GM19467 (cell line): Measurements from ENCODE around the gene VAV3.
"Not testable (repeated sequence)": the region's sequence is repeated elsewhere in the genome, so short reads cannot be mapped to it uniquely, and the experiment has no call there.

Experiments used
- ATAC-seq: cut with Tn5 transposase; IDR thresholded peaks from one replicate; pipeline ENCODE4 v1.9.1; 2021; ENCODE audit warnings: mild to moderate bottlenecking, moderate library complexity; ENCODE audit not compliant: unreplicated experiment

Gene VAV3

DNA sequence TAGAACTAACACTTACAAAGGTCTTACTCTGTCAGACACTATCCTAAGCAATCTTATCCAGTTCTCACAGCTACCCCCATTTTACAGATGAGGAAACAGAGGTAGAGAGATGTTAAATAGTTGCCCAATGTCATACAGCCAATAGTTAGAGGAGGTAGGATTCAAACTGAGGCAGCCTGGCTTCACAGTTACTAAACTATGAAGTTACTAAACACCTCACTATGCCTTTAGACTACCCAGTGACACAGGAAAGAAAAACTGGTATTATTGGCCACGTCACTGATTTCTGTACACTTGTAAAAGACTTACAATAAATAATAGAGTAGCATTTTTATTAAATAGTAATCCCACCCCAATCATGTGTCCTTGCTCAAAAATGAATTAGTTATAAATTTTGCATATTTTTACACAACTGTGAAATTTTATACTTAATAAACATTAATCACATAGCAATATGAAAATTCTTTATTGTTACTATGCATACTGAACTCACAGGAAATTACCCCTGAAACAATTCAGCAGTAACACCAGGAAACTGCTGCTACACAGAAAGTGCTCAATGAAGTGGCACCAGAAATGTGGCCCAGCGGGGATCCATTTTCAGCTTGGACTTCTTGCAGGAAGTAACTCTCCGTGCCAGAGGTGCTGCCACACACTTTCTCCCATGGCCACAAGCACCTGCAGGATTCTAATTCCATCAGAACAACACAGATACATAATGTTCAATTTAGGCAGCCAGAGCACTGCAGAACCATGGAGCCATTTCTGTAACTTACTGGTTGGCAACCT lies 69.4 kb downstream of the VAV3 start:
- ATAC-seq = no peak

DNA sequence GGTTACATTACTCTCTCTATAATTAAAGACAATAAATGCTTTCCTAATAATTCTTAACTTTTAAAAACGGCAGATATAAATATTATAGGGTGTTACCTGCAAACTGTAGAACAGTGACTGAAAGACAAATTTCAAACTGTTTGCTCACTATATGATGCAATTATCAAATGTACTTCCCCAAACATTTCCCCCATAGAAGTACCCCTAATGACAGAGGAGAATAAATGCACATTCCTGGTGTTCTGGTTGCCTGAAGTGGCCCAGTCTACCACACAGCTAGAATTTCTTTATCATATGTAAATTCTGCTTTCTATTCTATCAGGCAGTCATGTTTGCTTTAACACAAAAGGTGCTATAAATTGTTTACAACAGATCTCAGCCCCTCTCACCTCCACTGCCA lies 70.4 kb downstream of the VAV3 start:
- no peak for ATAC-seq

DNA sequence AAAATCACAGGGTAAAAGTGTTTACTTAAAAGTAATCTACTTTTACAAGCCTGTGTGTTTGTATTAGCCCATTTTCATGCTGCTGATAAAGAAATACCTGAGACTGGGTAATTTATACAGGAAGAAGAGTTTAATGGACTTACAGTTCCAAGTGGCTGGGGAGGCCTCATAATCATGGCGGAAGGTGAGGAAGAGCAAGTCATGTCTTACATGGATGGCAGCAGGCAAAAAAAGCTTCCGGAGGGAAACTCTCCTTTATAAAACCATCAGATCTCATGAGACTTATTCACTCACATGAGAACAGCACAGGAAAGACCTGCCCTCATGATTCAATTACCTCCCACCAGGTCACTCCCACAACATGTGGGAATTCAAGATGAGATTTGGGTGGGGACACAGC lies 71.6 kb downstream of the VAV3 start:
- ATAC-seq = not testable (repeated sequence)

DNA sequence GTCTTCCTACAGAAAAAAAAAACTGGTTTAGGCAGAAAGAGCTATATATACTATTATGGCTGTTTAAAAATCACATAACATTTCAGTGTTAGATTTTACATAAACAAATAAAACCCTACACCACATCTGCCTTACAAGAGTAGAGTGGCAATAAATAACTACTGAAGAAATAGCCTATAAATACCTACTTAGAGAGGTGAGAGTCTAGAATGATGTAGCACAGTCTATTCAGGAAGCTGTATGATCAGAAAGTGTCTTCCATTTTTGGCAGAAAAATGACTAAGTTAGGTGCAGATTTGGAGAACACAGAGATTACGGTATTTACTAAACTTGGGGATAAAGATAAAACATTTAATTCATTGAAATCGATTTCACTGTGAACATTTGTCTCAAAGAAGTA lies 75.5 kb downstream of the VAV3 start:
- no peak for ATAC-seq

DNA sequence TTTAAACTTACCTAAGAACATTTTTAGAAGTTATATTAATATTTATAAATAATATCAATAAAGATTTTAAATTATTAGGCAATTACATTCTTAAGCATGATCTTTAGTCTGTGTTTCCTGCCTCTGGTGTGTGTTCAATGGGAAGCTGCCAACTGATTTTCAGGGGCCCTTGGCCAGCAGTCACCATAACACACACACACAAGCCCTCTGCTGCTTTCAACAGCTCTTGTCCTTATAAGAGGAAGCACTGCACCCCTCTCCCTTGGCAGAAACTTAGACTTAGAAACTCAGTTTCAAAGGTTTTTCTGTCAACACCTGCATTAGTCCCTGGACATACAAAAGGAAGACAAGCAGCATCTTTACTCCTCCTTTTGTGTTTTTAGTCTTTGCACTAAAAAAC lies 81.4 kb downstream of the VAV3 start:
- ATAC-seq = no peak

DNA sequence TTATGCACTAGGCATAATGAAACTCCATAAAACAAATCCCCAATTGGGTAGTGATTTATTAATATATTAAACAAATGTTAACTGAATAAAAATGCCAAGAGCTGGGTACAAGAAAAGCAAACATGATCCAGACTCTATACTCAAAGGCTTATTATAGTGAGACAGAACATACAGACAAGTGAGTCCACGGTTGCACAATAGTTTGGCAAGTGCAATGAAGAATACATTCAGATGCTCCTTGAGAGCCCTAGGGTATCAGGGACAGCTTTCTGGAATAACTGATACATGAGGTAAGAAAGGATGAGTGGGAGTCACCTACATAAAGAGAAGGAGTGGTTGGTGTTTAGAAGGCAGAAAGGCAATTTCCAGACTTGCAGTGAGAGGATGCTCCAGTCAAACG lies 85.1 kb downstream of the VAV3 start:
- no peak for ATAC-seq

DNA sequence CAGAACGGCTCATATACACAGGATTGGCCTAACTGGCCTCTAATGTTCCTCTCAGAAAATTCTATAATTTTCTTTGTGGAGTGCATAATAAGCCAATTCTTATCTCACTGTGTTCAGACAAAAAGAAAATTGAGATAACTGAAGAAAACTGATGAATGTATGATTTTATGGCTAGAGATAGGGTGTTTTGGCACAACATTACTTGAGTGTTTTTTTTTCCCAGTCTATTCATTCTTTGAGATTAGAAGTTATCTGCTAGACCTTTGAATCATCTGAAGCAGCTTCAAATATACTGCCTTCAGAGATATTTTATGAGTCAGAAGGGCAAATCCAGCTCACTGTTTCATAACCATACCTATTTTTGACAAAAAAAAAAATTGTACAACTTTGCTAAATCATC lies 85.6 kb downstream of the VAV3 start:
- no peak for ATAC-seq

DNA sequence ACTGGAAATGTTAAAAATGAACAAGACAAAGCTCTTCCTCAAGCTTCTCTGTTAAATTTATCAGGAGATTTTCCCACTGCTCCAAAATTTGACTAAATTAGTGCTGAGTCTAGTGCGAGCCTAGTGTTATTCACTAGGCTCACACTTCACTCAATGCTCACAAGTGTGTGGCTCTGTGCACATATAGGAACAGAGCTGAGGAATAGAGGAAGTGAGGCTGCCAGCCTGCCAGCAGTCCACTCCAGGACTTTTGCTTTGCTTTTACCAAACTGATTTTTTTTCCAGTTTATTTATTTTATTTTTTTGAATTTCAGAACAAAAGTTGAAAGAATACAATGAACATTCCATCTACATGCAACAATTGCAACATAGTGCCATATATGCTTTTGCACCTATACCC lies 87.2 kb downstream of the VAV3 start:
- ATAC-seq = no peak

DNA sequence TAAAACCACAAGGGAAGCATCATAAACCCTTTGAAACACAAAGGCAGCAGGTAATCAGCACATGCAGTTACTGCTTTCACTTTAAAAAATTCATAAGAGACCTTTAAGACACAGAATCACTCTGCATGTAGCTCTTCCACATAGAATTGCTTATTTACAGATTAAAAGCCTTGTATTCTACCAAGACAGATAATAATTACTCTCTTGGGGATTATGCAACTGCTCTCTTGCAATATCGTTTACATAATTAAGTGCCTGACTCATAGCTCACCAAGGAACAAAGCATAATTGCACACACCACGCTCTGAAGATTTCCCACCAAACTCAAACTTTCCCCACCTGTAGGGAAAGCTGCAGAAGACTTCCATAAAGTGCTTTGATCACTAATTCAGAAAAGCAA lies 87.9 kb downstream of the VAV3 start:
- no peak for ATAC-seq

DNA sequence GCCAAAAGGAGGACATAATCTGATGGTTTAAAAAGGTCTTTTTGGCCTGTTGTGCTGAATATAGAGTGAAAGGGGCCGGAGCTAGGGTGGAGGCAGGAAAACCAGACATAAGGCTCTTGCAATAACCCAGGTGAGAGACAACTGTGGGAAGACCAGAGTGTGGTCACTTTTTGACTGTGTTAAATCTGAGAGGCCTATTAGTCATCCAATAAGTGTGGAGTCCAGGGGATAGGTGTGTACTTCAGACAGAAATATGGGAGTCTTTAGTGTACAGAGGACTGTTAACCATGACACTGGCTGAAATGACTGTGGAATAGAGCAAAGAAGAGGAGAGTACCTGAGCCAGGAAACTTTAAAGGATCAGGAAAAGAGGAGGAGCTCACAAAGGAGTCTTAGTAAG lies 89.3 kb downstream of the VAV3 start:
- no peak for ATAC-seq

DNA sequence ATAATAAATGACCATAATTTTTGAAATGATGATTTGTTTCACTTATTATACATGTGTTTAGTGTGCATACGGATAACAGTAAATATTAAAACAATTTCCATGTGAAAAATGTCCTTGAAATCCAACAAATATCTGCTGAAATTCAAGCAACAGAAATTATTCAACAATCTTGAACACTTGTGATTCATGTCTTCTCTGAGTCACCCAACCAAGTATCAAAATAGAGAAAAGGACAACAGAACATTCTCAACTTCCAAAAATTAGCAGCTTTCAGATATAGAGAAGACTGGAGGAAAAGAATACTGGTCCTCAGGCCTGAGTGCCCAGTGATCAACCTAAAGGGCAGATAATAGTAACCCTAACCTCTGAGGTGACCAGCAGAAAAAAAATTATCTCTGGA lies 90.8 kb downstream of the VAV3 start:
- ATAC-seq = no peak

DNA sequence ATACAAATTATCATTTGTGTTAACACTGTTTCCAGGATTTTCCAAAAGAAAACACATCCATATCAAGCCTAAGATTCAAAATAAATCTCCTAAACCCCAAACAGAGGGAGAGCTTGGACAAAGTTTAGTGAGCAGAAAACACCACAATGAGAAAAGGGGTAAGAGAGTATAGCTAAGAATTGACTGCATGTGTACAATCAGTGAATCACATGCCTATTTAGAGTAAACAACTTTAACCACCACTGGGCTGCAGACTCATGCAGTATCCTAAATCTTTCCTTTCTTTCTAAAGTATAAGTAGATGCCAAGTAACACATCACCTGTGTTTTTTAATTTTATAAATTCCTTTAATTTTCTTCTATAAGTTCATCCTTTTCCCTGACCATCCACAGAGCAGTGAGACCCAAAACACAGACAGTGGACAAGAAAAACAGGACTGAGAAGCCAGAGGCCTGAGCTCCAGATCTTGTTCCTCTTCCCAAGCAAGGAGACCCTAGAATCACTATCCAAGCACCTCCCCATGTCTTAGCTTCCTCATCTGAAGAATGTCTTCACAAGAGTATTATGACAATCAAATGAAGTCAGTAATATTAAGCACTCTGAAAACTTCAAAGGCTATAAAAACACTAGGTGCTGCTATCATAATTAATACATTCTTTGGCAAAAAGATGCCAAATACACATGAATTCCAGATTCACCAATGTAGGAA lies 93.1 kb downstream of the VAV3 start:
- ATAC-seq = no peak

DNA sequence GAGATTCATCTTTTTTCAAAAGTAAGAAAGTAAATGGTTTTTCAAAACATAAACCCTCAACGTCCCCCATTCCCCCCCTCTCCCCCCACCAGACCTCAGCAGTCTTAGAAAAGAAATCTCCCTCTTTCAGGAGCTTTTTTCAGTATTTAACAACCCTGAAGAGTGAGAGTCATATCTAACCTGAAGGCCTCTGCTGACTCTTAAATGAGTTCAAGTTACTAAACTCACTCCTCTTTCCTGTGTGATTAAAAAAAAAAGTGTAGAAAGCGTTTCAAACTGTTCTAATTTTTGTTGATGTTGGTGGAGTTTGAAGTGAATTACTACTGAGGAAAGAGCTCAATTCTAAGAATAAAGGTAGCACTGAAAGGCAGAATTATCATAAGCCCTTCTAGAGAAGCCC lies 93.7 kb downstream of the VAV3 start:
- no peak for ATAC-seq

DNA sequence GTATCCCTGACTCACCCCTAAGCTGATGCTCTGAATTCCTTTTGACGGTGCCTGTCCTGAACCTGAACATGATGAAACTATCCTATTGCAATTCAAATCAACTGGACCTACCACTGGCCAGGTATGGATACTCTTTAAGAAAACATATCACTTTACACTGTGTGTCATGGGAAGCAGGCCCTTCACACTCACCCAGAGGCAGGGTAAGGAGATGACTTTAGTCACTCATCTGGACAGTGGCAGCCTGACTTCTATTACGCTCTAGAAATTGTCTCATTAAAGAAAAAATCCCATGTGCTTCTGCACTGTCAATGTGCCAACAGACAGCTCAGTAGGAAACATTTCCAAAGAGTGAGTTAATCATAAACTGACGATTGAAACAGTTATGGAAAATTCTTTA lies 94.3 kb downstream of the VAV3 start:
- no peak for ATAC-seq

DNA sequence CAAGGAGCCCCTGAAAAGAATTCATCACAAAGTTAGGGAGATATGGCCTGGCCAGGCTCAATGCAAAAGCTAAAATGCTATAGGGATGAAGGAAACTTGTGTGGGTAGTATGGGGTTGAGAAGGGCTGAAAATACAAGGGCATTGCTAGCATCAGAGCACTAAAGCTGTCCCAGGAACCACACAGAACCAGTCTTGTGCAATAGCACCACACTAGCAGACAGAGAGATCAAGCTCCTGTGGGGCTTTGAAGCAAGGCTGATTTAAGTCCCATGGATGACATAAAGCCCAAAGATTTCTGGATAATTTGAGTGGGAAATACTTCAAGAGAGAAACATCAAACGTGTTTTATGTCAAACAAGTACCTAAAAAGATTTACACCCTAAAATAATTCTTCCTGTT lies 97.1 kb downstream of the VAV3 start:
- ATAC-seq = no peak

DNA sequence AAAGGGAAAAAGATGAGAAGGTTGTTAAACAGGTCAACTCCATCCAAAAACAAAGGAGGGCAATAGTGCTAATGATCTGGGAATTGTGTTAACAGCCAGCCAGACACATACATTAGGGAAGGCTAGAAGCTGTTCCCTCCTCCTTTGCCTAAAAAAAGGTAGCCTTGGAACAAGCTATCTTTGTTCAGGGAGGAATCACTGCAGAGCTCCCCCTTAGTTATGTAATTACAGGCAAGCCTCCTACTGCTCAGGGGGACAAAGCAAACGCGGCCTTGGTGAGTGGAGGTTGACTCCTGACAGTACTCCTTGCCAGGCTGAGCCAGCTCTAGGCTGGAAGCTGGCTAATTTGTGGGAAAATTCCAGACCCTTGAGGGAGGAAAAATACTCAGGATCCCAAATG lies 97.6 kb downstream of the VAV3 start:
- ATAC-seq = no peak

DNA sequence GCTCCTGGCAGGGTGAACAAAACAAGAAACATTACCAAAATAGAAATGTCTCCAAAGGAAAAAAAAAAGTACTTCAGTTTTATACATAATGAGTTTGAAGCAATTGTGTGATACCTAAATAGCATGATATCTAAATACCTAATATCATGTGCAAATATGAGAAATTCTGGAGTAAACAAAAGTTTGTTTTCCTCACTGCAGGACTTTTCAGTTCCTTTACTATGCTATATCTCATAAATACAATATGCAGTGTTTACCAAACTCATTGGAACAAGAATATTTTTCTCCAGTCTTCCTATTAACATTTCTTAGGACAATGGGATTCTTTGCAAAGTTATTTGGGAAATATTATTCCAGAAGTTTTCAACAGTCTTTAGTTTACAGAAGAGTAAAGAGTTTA lies 98.1 kb downstream of the VAV3 start:
- no peak for ATAC-seq

DNA sequence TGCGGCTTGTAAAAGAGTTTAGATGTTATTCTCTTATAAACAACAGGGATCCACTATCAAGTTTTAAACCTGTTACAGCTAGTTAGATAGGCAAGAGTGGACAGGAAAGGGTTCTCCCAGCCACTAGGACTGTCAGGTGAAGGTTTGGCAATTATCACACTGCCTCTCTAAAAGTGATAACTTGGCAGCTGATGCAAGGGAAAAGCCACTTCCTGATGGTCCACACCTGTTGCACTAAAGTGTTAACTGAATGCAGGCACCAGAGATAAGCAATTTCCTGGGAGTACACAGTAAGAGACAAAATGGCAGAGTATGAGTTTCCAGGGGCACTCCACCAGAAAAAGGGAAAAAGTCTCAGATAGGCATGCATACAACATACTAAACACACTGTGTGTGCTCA lies 99.4 kb downstream of the VAV3 start:
- ATAC-seq = no peak

DNA sequence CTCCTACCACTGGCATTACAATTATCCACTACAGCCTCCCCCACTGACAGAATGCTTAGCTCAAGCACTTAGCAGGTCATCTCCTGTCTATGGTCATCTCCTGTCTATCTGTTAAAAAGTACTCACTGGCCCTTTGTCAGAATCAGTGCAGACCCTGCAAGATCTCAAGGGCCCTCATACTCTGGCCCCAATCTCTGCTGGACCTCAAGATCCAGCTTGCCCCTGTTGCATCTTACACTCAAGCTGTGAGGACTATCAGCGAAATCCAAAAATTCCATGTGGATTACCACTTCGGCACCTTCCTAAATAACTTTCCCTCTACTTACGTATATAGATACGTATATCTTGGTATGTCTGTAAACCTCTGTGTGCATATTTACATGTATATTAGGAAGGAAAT lies 101.6 kb downstream of the VAV3 start:
- no peak for ATAC-seq

DNA sequence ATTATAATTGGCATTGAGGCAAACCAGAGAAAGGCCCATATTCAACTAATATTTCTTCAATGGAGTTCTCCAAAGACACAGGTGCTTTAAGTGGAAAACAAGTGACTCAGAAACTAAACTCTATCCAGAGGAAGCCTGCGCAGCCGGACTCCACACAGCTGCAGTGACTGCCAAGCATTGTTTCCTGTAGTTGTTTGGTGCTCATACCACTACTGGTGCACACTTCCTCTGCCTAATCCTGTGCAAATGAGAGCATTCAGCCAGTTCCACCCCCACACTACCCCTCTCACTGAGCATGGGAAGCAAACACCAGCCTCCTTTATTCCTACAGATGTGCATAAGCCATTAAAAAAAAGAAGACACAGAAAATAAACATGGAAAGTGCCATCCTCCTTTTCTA lies 102.9 kb downstream of the VAV3 start:
- ATAC-seq = no peak

DNA sequence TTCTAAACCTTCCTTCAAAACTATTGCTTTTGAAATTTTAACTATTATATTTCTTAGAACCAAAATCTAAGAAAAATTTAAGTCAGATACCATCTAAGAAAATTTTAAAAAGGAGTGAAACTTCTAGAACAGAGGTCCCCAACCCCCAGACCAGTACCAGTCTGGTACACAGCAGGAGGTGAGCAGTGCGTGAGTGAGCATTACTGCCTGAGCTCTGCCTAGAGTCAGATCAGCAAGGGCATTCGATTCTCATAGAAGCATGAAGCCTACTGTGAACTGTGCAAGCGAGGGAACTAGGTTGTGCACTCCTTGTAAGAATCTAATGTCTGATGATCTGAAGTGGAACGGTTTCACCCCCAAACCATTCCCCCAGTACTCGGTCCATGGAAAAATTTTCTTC lies 106.7 kb downstream of the VAV3 start:
- no peak for ATAC-seq

DNA sequence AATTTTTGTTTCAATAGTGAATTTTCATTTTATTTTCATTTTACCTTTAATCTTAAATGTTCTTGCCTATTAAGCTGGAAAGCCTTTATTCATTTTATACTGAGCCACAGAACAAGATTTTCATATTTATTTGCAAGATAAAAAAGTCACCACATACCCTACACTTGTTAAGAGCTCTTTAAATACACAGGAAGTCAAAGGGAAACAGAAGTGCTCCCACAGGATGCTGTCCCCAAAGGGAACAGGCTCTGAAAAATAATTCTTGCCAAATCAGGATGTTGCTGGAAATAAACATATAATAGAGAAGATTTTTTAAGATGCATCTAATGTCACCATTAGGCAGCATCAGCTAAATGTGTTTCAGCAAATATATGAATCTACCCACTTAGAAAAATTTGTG lies 113.6 kb downstream of the VAV3 start:
- no peak for ATAC-seq
